GM12878 (cell line): ENCODE measurements around the gene MGLL. TPM values are rescaled to one million over a fixed set of nuclear protein-coding genes. Genes with fewer than 3 reads are reported as not detected.
A peak's percentile ranks its signal among the peaks of the same experiment; 100 is the strongest.

ENCODE experiments used
- ATAC-seq: fragments of 200-7000 bp; cut with Tn5 transposase; 3 replicates; pipeline ENCODE4 v1.9.1; 2020; ENCODE audit warnings: mild to moderate bottlenecking, moderate library complexity
- BruUV-seq: library from RNA; stranded (reverse); fragments of 400-500 nt; replicated peaks from 2 replicates; lab custom pipeline; 2021; lab: Mats Ljungman, UMichigan
- CTCF ChIA-PET: fragments of 300-600 bp; sonication (Branson Sonifier 250); formaldehyde crosslinking; extraction: SDS; loops from one replicate; lab custom pipeline; 2021; ENCODE audit warnings: inconsistent platforms; lab: Yijun Ruan, JAX
- POLR2A ChIA-PET: fragments of 350-600 bp; formaldehyde crosslinking; extraction: SDS; loops from one replicate; lab custom pipeline; 2021; ENCODE audit warnings: inconsistent platforms; lab: Charles Lee
- RAD21 ChIA-PET: fragments of 300-600 bp; sonication (Branson Sonifier 250); formaldehyde crosslinking; loops from one replicate; lab custom pipeline; 2023; ENCODE audit warnings: antibody characterized with exemption; ENCODE audit not compliant: unreplicated experiment; lab: Charles Lee
- SMC1A ChIA-PET: fragments of 300-600 bp; sonication (Branson Sonifier 250); formaldehyde crosslinking; loops from one replicate; lab custom pipeline; 2023; ENCODE audit not compliant: unreplicated experiment, uncharacterized antibody; lab: Charles Lee
- DNase-seq: peaks from one replicate; pipeline ENCODE4 v3.0.0-alpha.2; 2011; ENCODE audit warnings: low read depth, low spot score
- FAIRE-seq: peaks from 3 replicates; lab custom pipeline; 2011; peaks lifted over from hg19 to GRCh38; lab: Jason Lieb, UNC
- H2AFZ ChIP-seq: 2 replicates; pipeline ENCODE4 v1.6.0; 2011; ENCODE audit warnings: low read depth, low read length, control low read depth; ENCODE audit not compliant: control insufficient read depth
- H3K27ac ChIP-seq: 2 replicates; pipeline ENCODE4 v1.5.1; 2011; ENCODE audit warnings: control low read depth; ENCODE audit not compliant: control insufficient read depth, insufficient read depth
- H3K27me3 ChIP-seq, 2 experiments: replicated peaks in 1 of 2; 2 replicates each; pipeline versions ENCODE4 v1.6.0 to v1.6.1; 2011; ENCODE audit warnings: low read length in 1 of 2; ENCODE audit not compliant: control insufficient read depth in 2 of 2, insufficient read depth in 2 of 2
- H3K36me3 ChIP-seq, 2 experiments: 2 replicates each; pipeline ENCODE4 v1.5.1; 2011; ENCODE audit warnings: low read length in 1 of 2; ENCODE audit not compliant: control insufficient read depth in 2 of 2, insufficient read depth in 2 of 2
- H3K4me1 ChIP-seq: 2 replicates; pipeline ENCODE4 v1.6.1; 2011; ENCODE audit warnings: mild to moderate bottlenecking, low read length, moderate library complexity, mixed read lengths; ENCODE audit not compliant: control insufficient read depth, insufficient read depth
- H3K4me2 ChIP-seq: 2 replicates; pipeline ENCODE4 v1.6.0; 2011; ENCODE audit warnings: control low read depth; ENCODE audit not compliant: control insufficient read depth, insufficient read depth
- H3K4me3 ChIP-seq: fragments of 200-600 bp; sonication (generic); 2 replicates; pipeline ENCODE4 v1.5.1; 2016
- H3K79me2 ChIP-seq: 2 replicates; pipeline ENCODE4 v1.6.0; 2011; ENCODE audit warnings: low read length; ENCODE audit not compliant: control insufficient read depth, insufficient read depth
- H3K9ac ChIP-seq: 2 replicates; pipeline ENCODE4 v1.8.0; 2011; ENCODE audit warnings: low read length, control low read depth, mixed read lengths; ENCODE audit not compliant: control insufficient read depth, insufficient read depth
- H3K9me3 ChIP-seq: replicated peaks from 3 replicates; pipeline ENCODE4 v1.5.1; 2011; ENCODE audit warnings: mild to moderate bottlenecking, low read length; ENCODE audit not compliant: control insufficient read depth, insufficient read depth
- H4K20me1 ChIP-seq: 2 replicates; pipeline ENCODE4 v1.6.0; 2011; ENCODE audit not compliant: control insufficient read depth, insufficient read depth
- BCL11A ChIP-seq: IDR thresholded peaks from 2 replicates; pipeline ENCODE4 v1.6.1; 2011; ENCODE audit warnings: low read depth, low read length
- NFXL1 ChIP-seq: fragments of 450-650 bp; IDR thresholded peaks from 2 replicates; pipeline ENCODE4 v1.6.1; 2017; ENCODE audit warnings: antibody characterized with exemption, mild to moderate bottlenecking, borderline replicate concordance
- NR2F1 ChIP-seq: fragments of 450-650 bp; conservative IDR thresholded peaks from 2 replicates; pipeline ENCODE4 v1.6.1; 2017; ENCODE audit warnings: mild to moderate bottlenecking
- PAX5 ChIP-seq: IDR thresholded peaks from 2 replicates; pipeline ENCODE4 v1.6.1; 2011; ENCODE audit warnings: low read depth, low read length, borderline replicate concordance
- POU2F2 ChIP-seq: IDR thresholded peaks from 3 replicates; pipeline ENCODE4 v1.6.1; 2011; ENCODE audit warnings: low read depth, mild to moderate bottlenecking, low read length, borderline replicate concordance
- RAD21 ChIP-seq: IDR thresholded peaks from 2 replicates; pipeline ENCODE4 v1.6.1; 2011; ENCODE audit warnings: mild to moderate bottlenecking, low read depth, low read length, moderate library complexity; ENCODE audit not compliant: insufficient read depth
- SMC3 ChIP-seq: IDR thresholded peaks from 2 replicates; pipeline ENCODE4 v1.6.1; 2011; ENCODE audit warnings: low read length, improper control_type of control experiment, borderline replicate concordance
- WGBS: methylation state at CpG from one replicate; pipeline ENCODE4 v1.1.6; 2016; ENCODE audit warnings: low lambda C conversion rate; ENCODE audit not compliant: insufficient replicate concordance, insufficient coverage; ENCODE audit errors: missing lambda C conversion rate; 5-methylcytosine and 5-hydroxymethylcytosine counted together
- in situ Hi-C: fragments of 300-500 bp; cut with MboI; formaldehyde crosslinking; loops from 9 replicates; pipeline ENCODE4 v1.14.3; 2018; ENCODE audit warnings: mixed read lengths
- intact Hi-C: fragments of 100-400 bp; cut with micrococcal nuclease; formaldehyde crosslinking; loops from one replicate; pipeline ENCODE4 v1.14.2; 2022; ENCODE audit not compliant: unreplicated experiment
- polyA plus RNA-seq, 11 experiments: library from polyadenylated mRNA; depleted of rRNA in 4 of 11; unstranded in 6 of 11; stranded (reverse) in 5 of 11; fragments of >200 nt; fragmentation: Nextera tagmentation in 4 of 11; fragmentation: Illumina TruSeq in 1 of 11; extraction: Ambion mirVana in 4 of 11; extraction: Trizol in 1 of 11; gene quantifications; 1 replicate in 1 of 11; 2 replicates in 10 of 11; pipeline versions ENCODE4 v1.2.1 to v1.2.3, GENCODE V29; 2011 to 2016; ENCODE audit warnings: inconsistent platforms in 2 of 11, missing spikeins in 2 of 11, low read depth in 1 of 11
- total RNA-seq, 4 experiments: library from RNA; depleted of rRNA in 3 of 4; stranded (reverse); fragments of >200 nt in 3 of 4; fragmentation: Illumina TruSeq in 1 of 4; extraction: Trizol in 1 of 4; gene quantifications; 2 replicates each; pipeline versions ENCODE4 v1.2.1 to v1.2.3, GENCODE V29; 2013 to 2021
- TF ChIP-seq, protein P1 (sequence below), 3 experiments: IDR thresholded peaks in 2 of 3; conservative IDR thresholded peaks in 1 of 3; 2 replicates each; pipeline ENCODE4 v1.5.1; 2011; ENCODE audit warnings: low read depth in 3 of 3, low read length in 3 of 3, mild to moderate bottlenecking in 3 of 3, control low read depth in 2 of 3, moderate library complexity in 2 of 3, inconsistent platforms in 1 of 3, mixed read lengths in 1 of 3; ENCODE audit not compliant: control insufficient read depth in 2 of 3, insufficient read depth in 1 of 3; ENCODE audit errors: extremely low read depth in 1 of 3

Gene MGLL
- total and polyA plus RNA-seq, 10 of the 15 experiments (the other 5 are each of a cell fraction or from before 2014, with no cell fraction given) = 44.9 to 177 (median 72.9) TPM

DNA sequence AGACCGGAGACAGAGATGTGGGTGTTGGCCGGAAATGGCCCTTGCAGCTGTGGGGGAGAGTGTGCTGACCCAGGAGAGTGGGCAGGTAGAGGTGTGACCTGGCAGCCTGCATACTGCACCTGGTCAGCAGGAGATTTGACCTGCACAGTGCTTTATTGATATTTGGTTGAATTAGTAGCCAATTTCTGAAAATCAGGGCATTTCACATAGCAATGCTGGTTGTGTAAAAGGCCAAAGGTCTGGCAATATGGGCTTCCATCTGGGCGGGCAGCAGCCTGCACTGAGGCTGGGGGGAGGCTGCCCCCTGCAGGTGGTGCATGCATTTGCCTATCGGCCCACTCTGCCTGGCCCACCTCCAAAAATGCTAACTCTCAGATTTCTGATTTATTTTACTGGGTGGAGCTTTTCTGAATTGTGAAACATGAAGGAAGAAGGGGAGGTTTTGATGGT is 9.4 kb upstream of the MGLL start:
- Histone ChIP-seq H2AFZ (no peak overlapping the region), H4K20me1 (no peaks in the 10 kb centered on the region), H3K9me3 (peaks cover 19% of the 10 kb centered on the region), H3K27me3 (no peaks in the 10 kb centered on the region), H3K4me2 (no peak overlapping the region), H3K27ac (no peak overlapping the region), H3K79me2 (no peaks in the 10 kb centered on the region), H3K4me1 (peaks cover 37% of the 10 kb centered on the region), H3K36me3 (no peaks in the 10 kb centered on the region), H3K9ac (no peak overlapping the region), H3K4me3 (no peak overlapping the region)
- ChIA-PET RAD21 (interaction anchor here (1.0 to 5.6 kb wide), 5 partner anchors 9 to 257 kb away, joined by 3 to 92 read pairs (median 5); partner anchors contain the start of gene MGLL), POLR2A (interaction anchor here (0.8 to 5.9 kb wide), 2 partner anchors 11 to 42 kb away, joined by 3 to 55 read pairs; partner anchors contain the start of gene MGLL), SMC1A (interaction anchor here (0.6 to 8.4 kb wide), 10 partner anchors 9 to 197 kb away, joined by 3 to 106 read pairs (median 4); partner anchors contain the start of gene MGLL), CTCF (interaction anchor here (0.7 to 7.9 kb wide), 20 partner anchors 10 to 256 kb away, joined by 3 to 82 read pairs (median 6); partner anchors contain the start of gene MGLL)
- BruUV-seq = no TSS peak
- peak; percentile 15; the same call in 1 of the 3 replicates for ATAC-seq
- in situ Hi-C loops (no loop called here), intact Hi-C loops (loop anchor here (1.0 to 5.0 kb wide), 2 partner anchors 134 to 179 kb away; no protein-coding TSS in a partner anchor)
- FAIRE-seq = no peak
- WGBS = 48% methylated on average over 4 of the region's 4 CpGs
- DNase-seq = no peak
- TF ChIP-seq RAD21 = peak; percentile 73
- TF ChIP-seq BCL11A = no peak
- no peak for TF ChIP-seq PAX5
- TF ChIP-seq NR2F1 = 0 out of 2 replicates have a peak, but pooled peaks have one; percentile 24
- peak; percentile 59 for TF ChIP-seq SMC3
- TF ChIP-seq, protein P1, sequence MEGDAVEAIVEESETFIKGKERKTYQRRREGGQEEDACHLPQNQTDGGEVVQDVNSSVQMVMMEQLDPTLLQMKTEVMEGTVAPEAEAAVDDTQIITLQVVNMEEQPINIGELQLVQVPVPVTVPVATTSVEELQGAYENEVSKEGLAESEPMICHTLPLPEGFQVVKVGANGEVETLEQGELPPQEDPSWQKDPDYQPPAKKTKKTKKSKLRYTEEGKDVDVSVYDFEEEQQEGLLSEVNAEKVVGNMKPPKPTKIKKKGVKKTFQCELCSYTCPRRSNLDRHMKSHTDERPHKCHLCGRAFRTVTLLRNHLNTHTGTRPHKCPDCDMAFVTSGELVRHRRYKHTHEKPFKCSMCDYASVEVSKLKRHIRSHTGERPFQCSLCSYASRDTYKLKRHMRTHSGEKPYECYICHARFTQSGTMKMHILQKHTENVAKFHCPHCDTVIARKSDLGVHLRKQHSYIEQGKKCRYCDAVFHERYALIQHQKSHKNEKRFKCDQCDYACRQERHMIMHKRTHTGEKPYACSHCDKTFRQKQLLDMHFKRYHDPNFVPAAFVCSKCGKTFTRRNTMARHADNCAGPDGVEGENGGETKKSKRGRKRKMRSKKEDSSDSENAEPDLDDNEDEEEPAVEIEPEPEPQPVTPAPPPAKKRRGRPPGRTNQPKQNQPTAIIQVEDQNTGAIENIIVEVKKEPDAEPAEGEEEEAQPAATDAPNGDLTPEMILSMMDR (IDR thresholded peaks at IDR 0.05 in 2 of 3, conservative IDR thresholded peaks at IDR 0.05 in 1 of 3; ENCODE audit: control insufficient read depth in 2 of 3, extremely low read depth in 1 of 3, insufficient read depth in 1 of 3, low read depth in 3 of 3, low read length in 3 of 3) = peak; percentile 37 to 64 (median 58)
- peak; percentile 45; the same call in 1 of the 3 replicates for TF ChIP-seq POU2F2
- no peak for TF ChIP-seq NFXL1
